Omental fat pad (tissue), 4 donors: ENCODE results near the gene BRME1. TPM values are rescaled to one million over a fixed set of nuclear protein-coding genes. Genes with fewer than 3 reads are reported as not detected.

Experiments used
- ATAC-seq: fragments of 150-250 bp; one replicate; pipeline ENCODE4 v1.9.1; 2016; ENCODE audit warnings: mild to moderate bottlenecking, moderate library complexity; ENCODE audit not compliant: low FRiP score
- DNase-seq: peaks from one replicate; pipeline ENCODE4 v3.0.0-alpha.2; 2019; ENCODE audit warnings: low spot score
- total RNA-seq, 4 donors: library from RNA; depleted of rRNA; stranded (reverse); fragments of >200 nt; gene quantifications; one replicate each; pipeline ENCODE4 v1.1.0, GENCODE V29; 2016
- TF ChIP-seq, protein P1 (sequence below), 3 donors: fragments of 450-650 bp; IDR thresholded peaks; one replicate each; pipeline ENCODE4 v1.5.1; 2016 to 2017; ENCODE audit warnings: antibody characterized with exemption in 3 of 3, mild to moderate bottlenecking in 3 of 3, moderate library complexity in 2 of 3

BRME1 gene
- total RNA-seq, 4 donors from 2014 or later = 0.46 to 0.95 TPM; not detected in 2

- TF ChIP-seq, protein P1, sequence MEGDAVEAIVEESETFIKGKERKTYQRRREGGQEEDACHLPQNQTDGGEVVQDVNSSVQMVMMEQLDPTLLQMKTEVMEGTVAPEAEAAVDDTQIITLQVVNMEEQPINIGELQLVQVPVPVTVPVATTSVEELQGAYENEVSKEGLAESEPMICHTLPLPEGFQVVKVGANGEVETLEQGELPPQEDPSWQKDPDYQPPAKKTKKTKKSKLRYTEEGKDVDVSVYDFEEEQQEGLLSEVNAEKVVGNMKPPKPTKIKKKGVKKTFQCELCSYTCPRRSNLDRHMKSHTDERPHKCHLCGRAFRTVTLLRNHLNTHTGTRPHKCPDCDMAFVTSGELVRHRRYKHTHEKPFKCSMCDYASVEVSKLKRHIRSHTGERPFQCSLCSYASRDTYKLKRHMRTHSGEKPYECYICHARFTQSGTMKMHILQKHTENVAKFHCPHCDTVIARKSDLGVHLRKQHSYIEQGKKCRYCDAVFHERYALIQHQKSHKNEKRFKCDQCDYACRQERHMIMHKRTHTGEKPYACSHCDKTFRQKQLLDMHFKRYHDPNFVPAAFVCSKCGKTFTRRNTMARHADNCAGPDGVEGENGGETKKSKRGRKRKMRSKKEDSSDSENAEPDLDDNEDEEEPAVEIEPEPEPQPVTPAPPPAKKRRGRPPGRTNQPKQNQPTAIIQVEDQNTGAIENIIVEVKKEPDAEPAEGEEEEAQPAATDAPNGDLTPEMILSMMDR (IDR thresholded peaks at IDR 0.05) = no peak
- no peak for ATAC-seq
- DNase-seq = no peak
These were observed 40.5 kb upstream of the BRME1 start for GRCh38 chr19:13946414-13946813.

- no peak for ATAC-seq
- DNase-seq = no peak
- TF ChIP-seq, protein P1 (IDR thresholded peaks at IDR 0.05) = no peak
These were observed 36.2 kb upstream of the BRME1 start for GRCh38 chr19:13942023-13942684.

- DNase-seq (no peak), ATAC-seq (no peak)
- TF ChIP-seq, protein P1 (IDR thresholded peaks at IDR 0.05) = no peak
These were observed 32.6 kb upstream of the BRME1 start, which contains the start of gene PODNL1 for GRCh38 chr19:13938301-13939064. Gene PODNL1, minus strand, starts transcription at chr19:13938417. Its CDS starts 236 bp downstream, at chr19:13938181.

DNA sequence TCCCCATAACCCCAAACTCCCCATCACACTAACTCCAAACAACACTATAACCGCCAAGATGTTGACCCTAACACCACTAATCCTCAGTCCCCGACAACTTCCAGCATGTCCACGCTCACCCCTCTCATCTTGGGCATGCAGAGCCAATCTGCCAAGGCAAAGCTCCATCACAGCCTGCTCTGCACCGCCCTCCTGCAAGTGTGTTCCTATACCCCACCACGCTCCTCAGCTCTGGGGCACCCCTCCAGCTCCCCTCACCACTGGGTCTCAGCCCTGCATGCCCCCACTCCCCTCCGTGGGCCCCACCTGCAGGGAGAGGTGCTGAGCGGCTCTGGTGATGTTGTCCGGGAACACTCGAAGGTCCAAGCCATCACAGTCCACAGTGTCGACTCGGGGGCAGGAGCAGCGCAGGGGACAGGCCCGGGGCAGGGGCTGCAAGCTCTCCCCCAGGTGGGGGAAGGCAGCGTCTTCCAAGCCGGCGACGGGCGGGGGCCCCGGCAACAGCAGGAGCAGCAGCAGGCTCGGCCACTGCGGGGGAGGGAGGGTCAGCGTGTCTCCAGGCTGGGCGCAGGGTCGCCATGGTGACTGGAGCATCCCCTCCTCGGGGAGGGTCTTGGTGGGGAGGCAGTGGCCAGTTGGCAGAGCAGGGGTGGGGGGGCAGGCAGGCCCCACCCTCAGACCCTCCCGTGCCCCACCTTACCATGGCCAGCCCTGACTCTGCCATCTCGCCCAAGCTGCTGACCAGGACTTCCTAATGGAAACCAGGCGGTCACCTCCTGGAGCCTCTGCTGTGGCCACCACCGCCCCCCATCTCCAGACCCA, 31.8 kb upstream of the BRME1 start:
- DNase-seq = no peak
- TF ChIP-seq, protein P1 (IDR thresholded peaks at IDR 0.05) = no peak
- ATAC-seq = no peak

GRCh38 chr19:13935765-13936510, 30.0 kb upstream of the BRME1 start:
- DNase-seq (no peak), ATAC-seq (no peak)
- TF ChIP-seq, protein P1 (IDR thresholded peaks at IDR 0.05) = no peak

DNA sequence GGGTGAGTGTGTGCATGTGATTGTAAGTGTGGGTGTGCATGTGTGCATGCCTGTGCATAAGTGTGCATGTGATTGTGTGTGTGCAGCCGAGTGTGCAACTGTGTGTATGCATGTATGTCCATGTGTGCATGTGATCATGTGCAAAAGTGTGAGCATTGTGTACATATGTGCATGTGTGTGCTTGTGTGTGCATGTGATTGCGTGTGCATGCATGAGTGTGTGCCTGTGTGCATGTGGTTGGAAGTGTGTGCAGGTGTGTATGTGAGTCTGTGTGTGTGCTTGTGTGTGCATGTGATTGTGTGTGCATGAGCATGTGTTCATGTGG, 28.8 kb upstream of the BRME1 start:
- DNase-seq = no peak
- ATAC-seq = no peak
- TF ChIP-seq, protein P1 (IDR thresholded peaks at IDR 0.05) = no peak
